Measurements from ENCODE around the gene TDO2. TPM values are rescaled to one million over a fixed set of nuclear protein-coding genes. Genes with fewer than 3 reads are reported as not detected.
"Not testable (repeated sequence)": the region's sequence is repeated elsewhere in the genome, so short reads cannot be mapped to it uniquely, and the experiment has no call there.

The TDO2 gene
- total RNA-seq, 1 donor: 2.2 TPM

DNA sequence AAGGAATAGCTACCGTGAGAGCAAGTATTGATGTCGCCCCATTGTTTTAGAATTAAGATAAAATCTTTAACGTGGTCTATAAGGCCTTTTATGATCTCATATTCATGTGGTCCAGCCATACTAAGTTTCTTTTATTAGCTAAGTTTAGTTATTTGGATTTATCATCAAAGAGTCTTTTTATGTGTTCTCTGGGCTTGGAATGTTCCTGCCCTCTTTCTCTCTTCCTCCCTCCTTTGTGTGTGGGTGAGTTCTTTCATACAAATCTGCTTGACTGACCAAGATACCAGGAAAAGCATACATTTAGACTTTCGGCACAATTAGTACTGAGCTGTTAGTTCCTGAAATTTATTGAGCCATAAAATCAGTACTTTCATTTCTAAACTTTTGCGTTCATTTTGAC is 11.3 kb downstream of the TDO2 start:
- TF ChIP-seq, protein P1, sequence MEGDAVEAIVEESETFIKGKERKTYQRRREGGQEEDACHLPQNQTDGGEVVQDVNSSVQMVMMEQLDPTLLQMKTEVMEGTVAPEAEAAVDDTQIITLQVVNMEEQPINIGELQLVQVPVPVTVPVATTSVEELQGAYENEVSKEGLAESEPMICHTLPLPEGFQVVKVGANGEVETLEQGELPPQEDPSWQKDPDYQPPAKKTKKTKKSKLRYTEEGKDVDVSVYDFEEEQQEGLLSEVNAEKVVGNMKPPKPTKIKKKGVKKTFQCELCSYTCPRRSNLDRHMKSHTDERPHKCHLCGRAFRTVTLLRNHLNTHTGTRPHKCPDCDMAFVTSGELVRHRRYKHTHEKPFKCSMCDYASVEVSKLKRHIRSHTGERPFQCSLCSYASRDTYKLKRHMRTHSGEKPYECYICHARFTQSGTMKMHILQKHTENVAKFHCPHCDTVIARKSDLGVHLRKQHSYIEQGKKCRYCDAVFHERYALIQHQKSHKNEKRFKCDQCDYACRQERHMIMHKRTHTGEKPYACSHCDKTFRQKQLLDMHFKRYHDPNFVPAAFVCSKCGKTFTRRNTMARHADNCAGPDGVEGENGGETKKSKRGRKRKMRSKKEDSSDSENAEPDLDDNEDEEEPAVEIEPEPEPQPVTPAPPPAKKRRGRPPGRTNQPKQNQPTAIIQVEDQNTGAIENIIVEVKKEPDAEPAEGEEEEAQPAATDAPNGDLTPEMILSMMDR (IDR thresholded peaks at IDR 0.05; ENCODE audit: insufficient read depth, low read depth, low read length): no peak
- no peak for DNase-seq (ENCODE audit: low read depth)
- H3K4me3 ChIP-seq (ENCODE audit: low read depth, low read length): no peak overlapping the region

DNA sequence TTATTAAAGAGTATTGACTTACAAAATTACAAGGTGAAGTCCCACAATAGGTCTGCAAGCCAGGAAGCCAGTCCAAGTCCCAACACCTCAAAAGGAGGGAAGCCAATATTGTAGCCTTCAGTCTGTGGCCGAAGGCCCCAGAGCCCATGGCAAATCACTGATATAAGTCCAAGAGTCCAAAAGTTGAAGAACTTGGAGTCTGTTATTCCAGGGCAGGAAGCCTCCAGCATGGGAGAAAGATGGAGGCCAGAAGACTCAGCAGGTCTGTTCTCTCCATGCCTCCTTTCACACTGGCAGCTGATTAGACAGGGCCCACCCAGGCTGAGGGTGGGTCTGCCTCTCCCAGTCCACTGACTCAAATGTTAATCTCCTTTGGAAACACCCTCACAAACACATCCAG is 18.1 kb downstream of the TDO2 start:
- TF ChIP-seq, protein P1 (IDR thresholded peaks at IDR 0.05; ENCODE audit: insufficient read depth, low read depth, low read length): no peak

DNA sequence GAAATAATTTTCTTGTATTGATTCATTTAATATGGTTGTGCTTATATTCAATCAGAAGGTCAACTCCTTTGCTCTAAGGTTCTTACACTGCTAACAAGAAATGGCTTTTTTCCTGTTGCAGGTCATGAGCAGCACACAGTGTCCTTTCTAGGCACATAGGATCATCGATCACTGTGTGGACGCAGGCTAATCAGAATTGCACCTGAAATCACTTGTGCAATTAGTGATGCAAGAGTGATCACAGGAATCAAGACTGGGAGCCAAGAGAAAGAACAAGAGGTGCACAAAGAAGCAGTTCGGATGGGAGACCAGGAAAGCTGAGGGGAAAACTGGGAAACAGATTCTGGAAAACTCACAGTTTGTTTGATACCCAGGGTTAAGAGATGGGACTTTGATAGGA is 21.1 kb downstream of the TDO2 start:
- DNase-seq (ENCODE audit: low read depth): no peak
- no peak overlapping the region for H3K4me3 ChIP-seq (ENCODE audit: low read depth, low read length)
- TF ChIP-seq, protein P1 (IDR thresholded peaks at IDR 0.05; ENCODE audit: insufficient read depth, low read depth, low read length): no peak

More for the DNA sequence above, 18.1 kb downstream of the TDO2 start:
- H3K4me3 ChIP-seq (ENCODE audit: low read depth, low read length): no peak overlapping the region
- no peak for DNase-seq (ENCODE audit: low read depth)

DNA sequence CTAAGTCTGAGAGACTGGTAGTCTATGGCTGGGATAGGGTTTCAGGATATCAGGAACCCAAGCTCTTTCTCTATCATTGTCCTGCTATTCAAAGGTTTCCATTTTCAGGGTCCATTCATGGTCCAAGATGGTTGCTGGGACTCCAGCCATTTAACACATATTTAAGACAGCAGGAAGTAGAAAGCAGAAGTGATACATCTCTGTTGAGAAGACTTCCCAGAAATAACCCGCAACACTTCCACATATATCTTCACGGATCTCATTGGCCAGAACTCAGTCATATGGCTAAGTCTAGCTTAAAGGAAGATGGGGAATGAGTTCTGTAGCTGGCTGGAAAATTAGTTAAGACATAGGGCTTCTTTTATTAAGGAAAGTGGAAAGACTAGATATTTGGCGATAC is 26.3 kb downstream of the TDO2 start:
- TF ChIP-seq, protein P1 (IDR thresholded peaks at IDR 0.05; ENCODE audit: insufficient read depth, low read depth, low read length): no peak
- DNase-seq (ENCODE audit: low read depth): no peak
- H3K4me3 ChIP-seq (ENCODE audit: low read depth, low read length): no peak overlapping the region

DNA sequence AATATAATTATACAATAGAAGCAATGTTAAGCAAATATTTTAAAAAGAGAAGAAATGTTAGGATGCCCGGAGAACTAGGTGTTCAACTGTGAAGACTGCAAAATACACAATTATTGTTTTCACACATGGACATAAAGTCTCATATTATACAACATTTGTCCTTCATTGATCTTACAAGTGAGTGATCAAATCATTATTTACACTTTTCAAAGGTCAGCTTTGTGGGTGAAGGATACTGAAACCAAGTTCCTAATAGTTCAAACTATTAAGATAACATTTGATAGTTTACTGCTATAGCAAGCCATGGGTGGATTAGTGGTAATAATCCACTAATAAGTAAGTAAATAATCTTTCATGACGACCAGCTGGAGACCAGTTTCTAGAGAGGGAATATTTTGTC is 26.8 kb downstream of the TDO2 start:
- DNase-seq (ENCODE audit: low read depth): no peak
- H3K4me3 ChIP-seq (ENCODE audit: low read depth, low read length): no peak overlapping the region
- TF ChIP-seq, protein P1 (IDR thresholded peaks at IDR 0.05; ENCODE audit: insufficient read depth, low read depth, low read length): no peak

DNA sequence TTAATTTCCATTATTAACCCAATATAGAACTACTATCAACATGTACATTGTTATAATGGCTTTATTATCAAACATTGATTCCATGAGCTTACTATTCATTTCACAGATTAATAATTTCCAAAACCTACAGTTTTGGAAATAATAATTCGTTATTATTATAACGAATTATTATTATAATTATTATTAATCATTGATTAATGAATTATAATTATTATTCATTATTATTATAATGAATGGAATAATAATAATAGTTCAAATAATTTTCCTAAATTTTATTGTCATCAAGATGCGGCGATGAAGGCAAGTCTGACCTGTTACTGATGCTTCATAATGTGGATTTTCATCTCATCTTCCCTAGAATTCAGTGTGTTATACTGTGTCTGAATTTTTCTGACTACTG is 28.1 kb downstream of the TDO2 start:
- DNase-seq (ENCODE audit: low read depth): no peak
- TF ChIP-seq, protein P1 (IDR thresholded peaks at IDR 0.05; ENCODE audit: insufficient read depth, low read depth, low read length): no peak
- H3K4me3 ChIP-seq (ENCODE audit: low read depth, low read length): no peak overlapping the region

DNA sequence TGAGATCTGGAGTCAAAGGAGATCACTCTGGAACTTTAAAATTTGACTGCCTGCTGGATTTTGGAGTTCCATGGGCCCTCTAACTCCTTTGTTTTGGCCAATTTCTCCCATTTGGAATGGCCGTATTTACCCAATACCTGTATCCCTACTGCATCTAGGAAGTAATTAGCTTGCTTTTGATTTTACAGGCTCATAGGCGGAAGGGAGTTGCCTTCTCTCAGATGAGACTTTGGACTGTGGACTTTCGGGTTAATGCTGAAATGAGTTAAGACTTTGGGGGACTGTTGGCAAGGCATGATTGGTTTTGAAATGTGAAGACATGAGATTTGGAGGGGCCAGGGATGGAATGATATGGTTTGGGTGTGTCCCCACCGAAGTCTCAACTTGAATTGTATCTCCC is 31.1 kb downstream of the TDO2 start:
- DNase-seq (ENCODE audit: low read depth); H3K4me3 ChIP-seq (ENCODE audit: low read depth, low read length): not testable (repeated sequence)
